ENCODE measurements around the gene NEK10.

GRCh38 chr3:27224197-27224596, 145.0 kb downstream of the NEK10 start:
- TF ChIP-seq CTCF (IDR thresholded peaks at IDR 0.05) = no peak
- no peak for TF ChIP-seq POLR2A (IDR thresholded peaks at IDR 0.05; ENCODE audit: low read depth)
- TF ChIP-seq POLR2AphosphoS5 (IDR thresholded peaks at IDR 0.05) = no peak
- TF ChIP-seq EP300 (IDR thresholded peaks at IDR 0.05) = no peak
